HG02885 (cell line): ENCODE results near the gene CACNA1H.

ENCODE experiments used
- ATAC-seq: cut with Tn5 transposase; IDR thresholded peaks from one replicate; pipeline ENCODE4 v1.9.1; 2021; ENCODE audit warnings: mild to moderate bottlenecking; ENCODE audit not compliant: unreplicated experiment, poor library complexity

CACNA1H gene

DNA sequence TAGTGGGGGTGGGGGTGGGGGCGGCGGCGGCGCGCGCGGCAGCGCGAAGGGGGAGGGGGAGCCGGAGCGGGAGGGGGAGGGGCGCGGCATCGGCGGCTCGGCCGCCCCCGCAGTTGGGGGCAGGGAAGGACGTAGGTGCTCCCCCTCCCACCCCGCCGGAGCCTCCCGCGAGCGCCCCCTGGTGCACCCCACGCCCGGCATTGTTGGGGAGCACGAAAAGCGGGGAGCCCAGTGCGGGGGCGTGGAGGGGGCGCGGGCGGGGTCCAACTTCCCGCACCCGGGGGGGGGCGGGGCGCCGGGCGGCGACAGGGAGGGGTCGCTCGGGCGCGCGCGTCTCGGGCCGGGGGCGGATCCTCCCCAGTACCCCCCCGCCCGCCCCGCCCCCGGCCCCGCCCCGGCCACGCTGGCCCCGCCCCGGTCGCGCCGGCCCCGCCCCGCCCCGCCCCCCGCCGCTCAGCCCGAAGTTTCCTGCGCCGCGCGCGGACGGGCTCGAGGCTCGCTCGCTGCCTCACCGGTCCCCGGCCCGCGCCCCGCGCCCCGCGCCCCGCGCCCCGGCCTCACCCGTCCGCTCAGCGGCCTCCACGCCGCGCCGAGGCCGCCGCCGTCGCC lies at the start of gene CACNA1H:
Gene CACNA1H, plus strand, starts transcription at position 456 of the 609 bp plus-strand sequence. CDS start 632 bp downstream, outside the sequence.
- no peak for ATAC-seq

- no peak for ATAC-seq
Observed at GRCh38 chr16:1103636-1103980, 49.3 kb upstream of the CACNA1H start.

DNA sequence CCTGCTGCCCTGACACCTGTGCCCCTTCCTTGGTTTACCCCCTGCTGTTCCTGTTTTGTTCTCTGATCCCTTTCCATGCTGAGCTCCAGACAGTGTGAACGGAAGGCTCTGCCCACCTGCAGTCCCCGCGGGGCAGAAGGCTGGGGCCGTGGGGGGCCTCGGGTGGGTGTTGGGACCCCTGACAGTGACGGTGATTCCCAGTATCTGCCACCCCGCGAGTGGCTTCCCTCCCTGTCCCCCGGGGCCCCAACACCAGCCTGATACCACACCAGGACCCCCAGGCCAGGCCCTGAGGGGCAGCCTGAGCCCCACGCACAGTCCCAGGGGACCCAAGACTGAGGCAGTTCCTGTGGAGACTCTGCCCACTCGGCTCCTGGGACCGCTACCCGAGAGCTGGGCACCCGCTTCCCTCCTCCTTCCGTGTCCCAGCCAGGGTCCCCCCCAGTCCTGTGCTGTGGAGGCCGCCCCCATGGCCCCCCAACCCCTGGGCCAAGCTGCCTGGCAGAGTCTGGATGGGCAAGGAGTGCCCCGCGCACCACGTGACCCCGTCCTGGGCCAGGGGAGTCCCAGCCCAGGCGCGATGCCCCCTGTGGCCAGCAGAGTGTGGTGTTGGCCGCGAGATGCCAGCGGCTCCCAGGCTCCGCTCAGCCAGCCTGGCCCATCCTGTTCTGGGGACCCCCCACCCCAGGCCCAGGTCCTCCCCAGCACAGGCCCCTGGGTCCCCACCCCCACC lies 46.9 kb upstream of the CACNA1H start:
- no peak for ATAC-seq

DNA sequence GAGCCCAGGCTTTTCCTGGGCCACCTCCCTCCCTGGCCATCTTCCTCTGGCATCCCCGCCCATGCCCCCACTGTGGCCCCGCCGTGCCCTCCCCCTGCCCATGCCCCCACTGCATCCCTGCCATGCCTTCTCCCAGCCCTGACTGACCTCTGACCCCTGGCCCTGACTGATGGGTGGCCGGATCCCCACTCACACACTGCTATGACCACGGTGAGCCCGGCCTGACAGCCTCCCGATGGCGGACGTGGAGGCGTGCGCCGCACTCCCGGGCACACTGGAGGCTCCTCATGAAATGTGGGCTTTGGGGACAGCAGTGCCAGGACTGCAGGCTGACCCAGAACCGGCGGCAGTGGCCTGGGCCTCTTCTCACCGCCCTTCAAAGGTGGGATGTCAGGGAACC lies 46.2 kb upstream of the CACNA1H start:
- ATAC-seq = no peak

DNA sequence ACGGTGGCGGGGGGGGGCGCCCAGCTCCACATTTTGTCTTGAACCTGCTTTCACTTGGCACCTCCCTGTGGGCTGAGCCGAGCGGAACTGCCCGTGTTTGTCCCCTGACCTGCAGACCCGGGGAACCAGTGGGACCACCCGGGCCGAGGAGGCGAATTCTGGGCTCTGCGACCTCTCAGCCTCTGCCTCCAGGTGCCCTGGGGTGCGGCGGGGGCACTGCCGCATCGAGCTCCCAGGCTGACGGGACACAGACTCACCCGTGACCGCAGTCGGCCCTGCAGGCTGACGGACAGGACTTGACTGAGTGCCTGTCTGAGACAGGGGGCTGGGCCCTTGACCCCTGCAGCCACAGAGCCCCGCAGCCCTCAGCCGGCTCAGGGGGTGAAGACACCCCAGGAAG lies 45.8 kb upstream of the CACNA1H start:
- no peak for ATAC-seq

- ATAC-seq = no peak
Observed at GRCh38 chr16:1107731-1108130, 45.2 kb upstream of the CACNA1H start.

DNA sequence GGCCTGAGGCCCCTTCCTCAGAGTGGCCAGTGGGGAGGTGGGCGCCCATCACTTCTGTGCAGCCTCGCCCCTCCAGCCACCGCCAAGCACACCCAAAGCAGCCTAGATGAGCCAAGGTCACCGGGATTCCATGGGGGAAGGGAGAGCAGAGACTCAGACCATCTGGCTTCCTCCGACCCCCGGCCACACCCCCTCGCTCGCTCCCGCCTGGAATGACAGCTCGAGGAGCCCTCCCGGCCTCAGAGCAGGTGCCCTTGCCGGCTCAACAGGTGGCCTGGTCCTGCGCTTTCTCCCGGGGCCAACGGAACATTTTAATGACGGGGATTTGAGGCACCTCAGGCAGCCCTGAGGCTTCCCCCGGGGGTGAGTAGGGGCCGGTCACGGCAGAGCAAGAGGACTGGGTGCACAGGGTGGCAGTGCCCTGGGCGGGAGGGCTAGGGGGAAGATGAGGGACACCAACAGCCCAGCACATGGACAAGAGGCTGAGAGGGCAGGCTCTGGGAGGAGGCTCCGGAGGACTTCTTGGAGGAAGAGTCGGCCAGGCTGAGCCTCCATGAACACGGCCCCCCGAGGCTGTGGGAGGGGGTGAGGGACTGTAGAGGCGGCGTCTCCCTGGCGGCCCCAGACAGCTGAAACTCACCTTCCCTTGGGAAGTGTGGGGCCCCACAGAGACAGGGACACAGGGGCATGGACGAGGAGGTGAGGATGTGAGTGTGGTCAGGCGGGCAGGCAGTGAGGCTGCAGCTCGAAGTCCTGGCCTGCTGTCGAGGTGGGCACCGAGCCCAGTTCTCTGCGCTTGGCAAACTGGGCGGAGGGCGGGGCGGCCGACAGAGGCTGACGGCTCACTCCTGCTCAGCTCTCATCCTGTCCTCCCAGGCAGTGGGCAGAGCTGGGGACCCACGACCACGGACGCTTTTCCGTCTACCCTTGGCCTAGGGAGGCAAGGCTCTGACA lies 44.3 kb upstream of the CACNA1H start:
- ATAC-seq = no peak

DNA sequence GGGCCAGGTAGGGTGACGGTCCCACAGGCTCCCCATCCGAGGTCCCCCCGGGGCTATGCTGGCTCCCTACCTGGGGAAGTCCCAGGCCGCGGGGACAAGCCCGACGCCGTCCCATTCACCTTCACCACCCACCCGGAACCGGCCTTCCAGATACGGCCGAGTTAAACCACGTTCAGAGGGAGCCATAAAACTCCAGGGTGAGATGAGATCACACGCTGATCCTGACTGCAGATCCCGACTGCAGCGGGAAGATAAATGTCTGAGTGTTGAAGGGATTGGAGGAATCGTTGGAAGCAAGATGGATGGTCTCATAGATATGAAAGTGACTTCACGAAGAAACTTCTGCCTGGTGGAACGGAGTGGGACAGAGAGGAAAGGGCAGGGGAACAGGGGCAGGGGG lies 43.3 kb upstream of the CACNA1H start:
- no peak for ATAC-seq

- no peak for ATAC-seq
Observed at GRCh38 chr16:1112506-1113184, 40.3 kb upstream of the CACNA1H start.

DNA sequence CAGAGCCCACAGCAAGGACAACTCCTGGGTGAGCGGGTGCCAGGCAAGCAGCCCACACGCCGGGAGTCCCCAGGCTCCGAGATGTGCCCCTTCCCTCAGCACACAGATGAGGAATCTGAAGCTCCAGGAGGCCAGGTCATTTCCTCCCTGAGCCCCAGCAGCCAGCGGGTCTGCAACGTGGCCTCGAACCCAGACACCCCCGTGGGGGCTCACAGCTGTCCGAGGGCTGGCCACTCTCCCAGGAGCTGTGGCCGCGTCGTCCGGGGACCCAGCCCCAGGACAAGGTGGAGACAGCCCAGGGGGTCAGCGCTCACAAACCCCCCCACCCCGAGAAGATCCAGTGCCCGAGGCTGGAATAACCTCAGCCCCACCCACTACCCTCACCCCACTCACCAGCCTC lies 39.4 kb upstream of the CACNA1H start:
- ATAC-seq = no peak

DNA sequence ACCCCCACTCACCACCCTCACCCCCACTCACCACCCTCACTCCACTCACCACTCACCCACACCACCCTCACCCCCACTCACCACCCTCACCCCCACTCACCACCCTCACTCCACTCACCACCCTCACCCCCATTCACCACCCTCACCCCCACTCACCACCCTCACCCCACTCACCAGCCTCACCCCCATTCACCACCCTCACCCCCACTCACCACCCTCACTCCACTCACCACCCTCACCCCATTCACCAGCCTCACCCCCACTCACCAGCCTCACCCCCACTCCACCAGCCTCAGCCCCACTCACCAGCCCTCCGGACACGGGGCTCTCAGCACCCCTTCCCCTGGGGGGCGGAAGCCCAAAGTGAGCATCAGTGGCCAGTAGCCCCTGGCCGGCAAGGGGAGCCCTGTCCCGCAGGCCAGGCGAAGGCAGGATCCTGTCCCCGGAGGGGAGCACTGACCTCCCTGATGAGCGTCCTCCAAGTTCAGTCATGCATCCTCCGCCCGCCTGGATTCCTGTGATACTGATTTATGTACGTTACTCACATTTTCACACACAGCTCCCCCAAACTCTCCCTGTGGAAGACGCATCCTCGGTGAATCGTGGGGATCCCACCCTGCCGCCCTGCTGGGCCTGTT lies 38.9 kb upstream of the CACNA1H start:
- ATAC-seq = no peak

GRCh38 chr16:1116693-1117077 lies 36.2 kb upstream of the CACNA1H start:
- ATAC-seq = no peak

DNA sequence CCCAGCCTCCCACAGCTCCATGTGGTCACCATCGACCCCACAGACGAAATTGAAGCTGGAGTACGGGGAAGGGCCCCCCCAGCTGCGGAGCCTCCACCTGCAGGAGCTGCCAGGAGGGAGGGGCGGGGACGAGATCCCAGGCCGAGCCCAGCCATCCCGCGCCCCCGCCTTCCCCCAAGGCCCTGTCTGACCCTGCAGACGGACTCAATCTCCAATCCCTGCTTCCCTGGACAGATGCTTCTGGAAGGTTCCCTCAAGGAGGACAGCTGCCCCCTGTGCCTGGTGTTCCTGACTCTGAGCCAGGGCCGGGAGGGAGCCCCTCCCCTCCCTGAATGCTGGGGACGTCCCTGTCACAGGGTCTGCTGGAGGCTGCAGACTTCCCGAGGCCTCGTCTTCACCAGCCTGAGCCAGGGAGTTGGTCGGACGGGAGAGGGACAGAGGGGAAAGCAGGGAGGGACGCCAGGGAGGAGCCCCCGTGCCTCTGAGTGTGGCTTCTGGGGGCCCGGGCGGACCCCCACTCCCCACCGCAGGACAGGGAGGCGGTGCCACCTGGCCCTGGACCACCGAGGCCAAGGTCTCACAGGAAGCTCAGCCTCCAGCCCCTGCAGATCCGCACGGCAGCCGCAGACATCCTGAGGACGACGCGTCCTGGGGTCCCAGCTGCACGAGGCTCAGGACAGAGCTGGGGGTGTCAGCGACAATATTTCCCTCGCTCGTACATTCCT lies 35.6 kb upstream of the CACNA1H start:
- ATAC-seq = no peak

DNA sequence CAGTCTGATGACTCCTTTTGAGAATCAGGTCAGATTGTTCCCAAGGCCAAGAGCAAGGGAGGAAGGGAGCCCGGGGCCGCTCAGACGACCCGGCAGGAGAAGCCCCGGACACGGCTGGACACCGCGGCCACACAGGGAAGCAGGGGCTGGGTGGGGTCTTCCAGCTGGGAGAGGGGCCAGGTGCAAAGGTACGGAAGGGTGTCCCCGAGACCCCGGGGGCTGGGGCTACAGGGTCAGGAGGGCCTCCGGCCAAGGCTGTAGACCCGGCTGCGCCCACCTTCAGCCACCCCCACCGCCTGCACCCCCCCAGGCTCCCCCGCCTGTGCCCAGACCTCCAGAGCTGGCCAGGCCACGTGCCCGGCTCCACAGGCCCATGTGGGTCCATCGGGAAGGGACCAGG lies 35.0 kb upstream of the CACNA1H start:
- ATAC-seq = no peak

GRCh38 chr16:1119129-1119528 lies 33.8 kb upstream of the CACNA1H start:
- ATAC-seq = no peak

- no peak for ATAC-seq
Observed at GRCh38 chr16:1119766-1120576, 32.9 kb upstream of the CACNA1H start.

DNA sequence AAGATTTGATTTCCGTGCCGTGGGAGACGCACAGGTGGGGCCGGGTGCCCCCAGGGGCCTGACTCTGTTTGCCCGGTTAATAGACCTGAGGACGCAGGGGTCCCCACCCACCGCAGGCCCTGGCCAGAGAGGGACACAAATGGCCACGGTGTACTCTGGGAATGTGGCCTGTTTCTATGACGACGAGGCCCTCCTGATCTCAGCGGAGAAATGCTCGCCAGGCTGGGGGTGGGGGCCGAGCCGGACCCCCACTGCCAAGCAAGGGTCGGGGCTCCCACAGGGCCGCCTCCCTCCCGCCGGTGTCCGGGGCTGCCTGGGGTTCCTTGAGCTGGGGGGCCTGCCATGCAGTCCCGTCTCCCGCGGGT lies 32.3 kb upstream of the CACNA1H start:
- ATAC-seq = no peak

DNA sequence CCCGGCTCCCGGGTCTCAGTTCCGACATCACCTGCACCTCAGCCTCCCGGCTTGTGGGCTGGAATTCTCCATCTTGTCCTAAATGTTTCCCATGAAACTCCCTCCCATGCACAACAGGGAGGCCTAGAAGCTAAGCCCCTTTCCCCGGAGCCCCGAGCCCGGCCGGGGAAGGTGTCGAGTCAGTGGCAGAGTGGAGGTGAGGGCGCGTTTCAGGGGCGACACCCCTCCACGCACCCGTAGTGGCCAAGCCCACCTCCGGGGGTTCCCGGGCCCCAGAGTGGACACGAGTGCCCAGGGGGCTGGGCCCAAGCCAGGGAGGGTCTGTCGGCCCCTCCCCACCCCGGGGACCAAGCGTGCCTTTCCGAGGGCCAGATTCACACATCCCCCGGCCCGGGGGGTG lies 31.9 kb upstream of the CACNA1H start:
- ATAC-seq = no peak
